ENCODE results near the gene CBR3. TPM values are rescaled to one million over a fixed set of nuclear protein-coding genes. Genes with fewer than 3 reads are reported as not detected.
"Not testable (repeated sequence)": the region's sequence is repeated elsewhere in the genome, so short reads cannot be mapped to it uniquely, and the experiment has no call there.

The CBR3 gene
- total RNA-seq, 1 donor from 2014 or later: 33.7 TPM

- ATAC-seq: peak; percentile 29
Measured at GRCh38 chr21:36120304-36120888, 14.5 kb upstream of the CBR3 start.

- no peak for ATAC-seq
Measured at GRCh38 chr21:36122977-36123376, 11.9 kb upstream of the CBR3 start.

GRCh38 chr21:36124395-36124794, 10.5 kb upstream of the CBR3 start:
- ATAC-seq: no peak

- peak; percentile 50 for ATAC-seq
Measured at GRCh38 chr21:36125512-36126207, 9.2 kb upstream of the CBR3 start.

- peak; percentile 76 for ATAC-seq
Measured at GRCh38 chr21:36126208-36126565, 8.7 kb upstream of the CBR3 start.

GRCh38 chr21:36126621-36127110, 8.2 kb upstream of the CBR3 start:
- peak; percentile 50 for ATAC-seq

GRCh38 chr21:36127250-36127904, 7.5 kb upstream of the CBR3 start:
- peak; percentile 14 for ATAC-seq

GRCh38 chr21:36127977-36128376, 6.9 kb upstream of the CBR3 start:
- ATAC-seq: no peak

- no peak for ATAC-seq
Measured at GRCh38 chr21:36129219-36129618, 5.7 kb upstream of the CBR3 start.

- ATAC-seq: not testable (repeated sequence)
Measured at GRCh38 chr21:36130414-36130762, 4.5 kb upstream of the CBR3 start.

GRCh38 chr21:36130839-36131238, 4.0 kb upstream of the CBR3 start:
- not testable (repeated sequence) for ATAC-seq

GRCh38 chr21:36132696-36133095, 2.2 kb upstream of the CBR3 start:
- ATAC-seq: peak; percentile 25

GRCh38 chr21:36135391-36136102, 668 bp downstream of the CBR3 start:
- peak; percentile 75 for ATAC-seq

- not testable (repeated sequence) for ATAC-seq
Measured at GRCh38 chr21:36139791-36140190, 4.9 kb downstream of the CBR3 start.

GRCh38 chr21:36141513-36141925, 6.6 kb downstream of the CBR3 start:
- peak; percentile 99 for ATAC-seq

GRCh38 chr21:36144233-36144632, 9.4 kb downstream of the CBR3 start:
- not testable (repeated sequence) for ATAC-seq

- ATAC-seq: no peak
Measured at GRCh38 chr21:36145259-36145658, 10.4 kb downstream of the CBR3 start.

GRCh38 chr21:36147911-36148310, 13.0 kb downstream of the CBR3 start:
- no peak for ATAC-seq

- no peak for ATAC-seq
Measured at GRCh38 chr21:36148886-36149285, 14.0 kb downstream of the CBR3 start.

- ATAC-seq: peak; percentile 27
Measured at GRCh38 chr21:36149788-36150711, 15.2 kb downstream of the CBR3 start.

GRCh38 chr21:36155603-36156338, 20.9 kb downstream of the CBR3 start:
- peak; percentile 53 for ATAC-seq
